IMR-90 (cell line): ENCODE measurements around the gene PADI2. TPM values are rescaled to one million over a fixed set of nuclear protein-coding genes. Genes with fewer than 3 reads are reported as not detected.

Experiments
- ATAC-seq: fragments of 200-7000 bp; cut with Tn5 transposase; 2 replicates; pipeline ENCODE4 v1.9.1; 2020; ENCODE audit warnings: low read depth, mild to moderate bottlenecking, moderate library complexity
- BruUV-seq: library from RNA; stranded (reverse); fragments of 400-500 nt; replicated peaks from 2 replicates; lab custom pipeline; 2021; lab: Mats Ljungman, UMichigan
- CTCF ChIA-PET: fragments of 300-600 bp; formaldehyde crosslinking; extraction: SDS; loops from one replicate; lab custom pipeline; 2021; ENCODE audit warnings: antibody characterized with exemption; lab: Yijun Ruan, JAX
- POLR2A ChIA-PET: fragments of 300-600 bp; sonication (Branson Sonifier 250); formaldehyde crosslinking; loops from one replicate; lab custom pipeline; 2022; ENCODE audit warnings: antibody characterized with exemption; ENCODE audit not compliant: unreplicated experiment; lab: Charles Lee
- DNase-seq: peaks from one replicate; pipeline ENCODE4 v3.0.0; 2013
- H2AFZ ChIP-seq: replicated peaks from 2 replicates; pipeline ENCODE3; 2013; ENCODE audit warnings: low read length, mild to moderate bottlenecking; ENCODE audit not compliant: poor library complexity
- H2AK5ac ChIP-seq: 2 replicates; pipeline ENCODE4 v1.6.1; 2013; ENCODE audit warnings: low read depth, low read length, inconsistent platforms
- H2AK9ac ChIP-seq: replicated peaks from 2 replicates; pipeline ENCODE3; 2013; ENCODE audit warnings: mild to moderate bottlenecking, low read depth, low read length, moderate library complexity; ENCODE audit not compliant: poor library complexity
- H2BK120ac ChIP-seq: 2 replicates; pipeline ENCODE4 v1.6.1; 2013; ENCODE audit warnings: low read depth, low read length, inconsistent platforms
- H2BK15ac ChIP-seq: 3 replicates; pipeline ENCODE4 v1.6.1; 2013; ENCODE audit warnings: low read depth, low read length, inconsistent platforms
- H2BK20ac ChIP-seq: 2 replicates; pipeline ENCODE4 v1.6.1; 2013; ENCODE audit warnings: low read depth, mild to moderate bottlenecking, inconsistent platforms, low read length, moderate library complexity
- H2BK5ac ChIP-seq: 2 replicates; pipeline ENCODE4 v1.6.1; 2013; ENCODE audit warnings: mild to moderate bottlenecking, low read depth, low read length, inconsistent platforms; ENCODE audit not compliant: poor library complexity, severe bottlenecking
- H3K14ac ChIP-seq: replicated peaks from 2 replicates; pipeline ENCODE4 v1.6.1; 2013; ENCODE audit warnings: low read depth, low read length, inconsistent platforms
- H3K18ac ChIP-seq: 2 replicates; pipeline ENCODE4 v1.6.1; 2013; ENCODE audit warnings: low read depth, low read length, control low read depth
- H3K23ac ChIP-seq: 2 replicates; pipeline ENCODE4 v1.6.1; 2013; ENCODE audit warnings: low read depth, low read length, inconsistent platforms
- H3K27ac ChIP-seq: 2 replicates; pipeline ENCODE4 v1.5.1; 2013; ENCODE audit warnings: mild to moderate bottlenecking, control low read depth, low read length; ENCODE audit not compliant: insufficient read depth
- H3K27me3 ChIP-seq: 2 replicates; pipeline ENCODE4 v1.6.1; 2013; ENCODE audit warnings: low read length; ENCODE audit not compliant: control insufficient read depth, insufficient read depth
- H3K36me3 ChIP-seq: 2 replicates; pipeline ENCODE4 v1.6.1; 2013; ENCODE audit warnings: low read length, mixed read lengths; ENCODE audit not compliant: control insufficient read depth, insufficient read depth
- H3K4ac ChIP-seq: 2 replicates; pipeline ENCODE4 v1.6.1; 2013; ENCODE audit warnings: low read depth, low read length, inconsistent platforms
- H3K4me1 ChIP-seq: 2 replicates; pipeline ENCODE4 v1.6.1; 2013; ENCODE audit warnings: low read length, mixed read lengths; ENCODE audit not compliant: control insufficient read depth, insufficient read depth
- H3K4me2 ChIP-seq: 2 replicates; pipeline ENCODE4 v1.6.1; 2013; ENCODE audit warnings: low read depth, mild to moderate bottlenecking, control low read depth, low read length, moderate library complexity
- H3K4me3 ChIP-seq: 2 replicates; pipeline ENCODE4 v1.5.1; 2013; ENCODE audit warnings: low read depth, mild to moderate bottlenecking, control low read depth, low read length, moderate library complexity; ENCODE audit not compliant: insufficient read depth
- H3K56ac ChIP-seq: 2 replicates; pipeline ENCODE4 v1.6.1; 2013; ENCODE audit warnings: low read length, inconsistent platforms; ENCODE audit not compliant: insufficient read depth; ENCODE audit errors: extremely low read depth
- H3K79me1 ChIP-seq, 2 experiments: 2 replicates each; pipeline ENCODE4 v1.6.1; 2013; ENCODE audit warnings: low read length in 2 of 2, inconsistent platforms in 1 of 2, low read depth in 1 of 2
- H3K9ac ChIP-seq: 2 replicates; pipeline ENCODE4 v1.6.1; 2013; ENCODE audit warnings: low read depth, low read length, control low read depth
- H3K9me1 ChIP-seq: 2 replicates; pipeline ENCODE4 v1.6.1; 2013; ENCODE audit warnings: low read length, inconsistent platforms; ENCODE audit not compliant: insufficient read depth
- H3K9me3 ChIP-seq: 2 replicates; pipeline ENCODE4 v1.6.1; 2013; ENCODE audit warnings: low read length; ENCODE audit not compliant: control insufficient read depth, insufficient read depth
- H4K20me1 ChIP-seq: 2 replicates; pipeline ENCODE4 v1.6.1; 2013; ENCODE audit warnings: low read length, inconsistent platforms; ENCODE audit not compliant: insufficient read depth
- H4K5ac ChIP-seq: 2 replicates; pipeline ENCODE4 v1.6.1; 2013; ENCODE audit warnings: mild to moderate bottlenecking, low read depth, low read length, control low read depth
- H4K8ac ChIP-seq, 2 experiments: 2 replicates each; pipeline ENCODE4 v1.6.1; 2013; ENCODE audit warnings: low read depth in 2 of 2, low read length in 2 of 2, control low read depth in 1 of 2, inconsistent platforms in 1 of 2
- H4K91ac ChIP-seq: 2 replicates; pipeline ENCODE4 v1.6.1; 2013; ENCODE audit warnings: low read depth, low read length, inconsistent platforms; ENCODE audit not compliant: insufficient read depth
- CTCF ChIP-seq: conservative IDR thresholded peaks from 2 replicates; pipeline ENCODE4 v1.5.1; 2012; ENCODE audit warnings: mild to moderate bottlenecking, low read depth, low read length, improper control_type of control experiment
- ELK1 ChIP-seq: fragments of 150-350 bp; IDR thresholded peaks from 2 replicates; pipeline ENCODE4 v1.6.1; 2016; ENCODE audit warnings: low read depth, mild to moderate bottlenecking, low read length, moderate library complexity, borderline replicate concordance
- MAFK ChIP-seq: IDR thresholded peaks from 2 replicates; pipeline ENCODE4 v1.6.1; 2012; ENCODE audit warnings: low read depth, low read length, improper control_type of control experiment
- MAZ ChIP-seq: IDR thresholded peaks from 2 replicates; pipeline ENCODE4 v1.6.1; 2012; ENCODE audit warnings: low read depth, mild to moderate bottlenecking, low read length, improper control_type of control experiment, moderate library complexity, borderline replicate concordance
- NFE2L2 ChIP-seq: fragments of 150-350 bp; IDR thresholded peaks from 2 replicates; pipeline ENCODE4 v1.6.1; 2016; ENCODE audit warnings: low read depth, mild to moderate bottlenecking, low read length
- RCOR1 ChIP-seq: IDR thresholded peaks from 2 replicates; pipeline ENCODE4 v1.6.1; 2012; ENCODE audit warnings: mild to moderate bottlenecking, low read length, improper control_type of control experiment; ENCODE audit not compliant: insufficient replicate concordance
- WGBS, 2 experiments: methylation state at CpG; one replicate each; pipeline versions ENCODE4 v1.1.5 to v1.1.7; 2013; ENCODE audit warnings: missing lambda C conversion rate in 2 of 2; ENCODE audit not compliant: insufficient read length in 1 of 2; ENCODE audit errors: extremely low coverage in 2 of 2; 5-methylcytosine and 5-hydroxymethylcytosine counted together
- dilution Hi-C: fragments of 300-500 bp; cut with HindIII; formaldehyde crosslinking; loops from one replicate; pipeline ENCODE4 v1.14.3; 2018; ENCODE audit warnings: low sequenced_read_pairs; ENCODE audit not compliant: unreplicated experiment
- in situ Hi-C: fragments of 300-500 bp; cut with MboI; formaldehyde crosslinking; loops from 3 replicates; pipeline ENCODE4 v1.14.3; 2019; ENCODE audit warnings: low sequenced_read_pairs, inconsistent platforms, mixed read lengths
- intact Hi-C: fragments of 100-400 bp; cut with micrococcal nuclease; formaldehyde crosslinking; loops from 2 replicates; pipeline ENCODE4 v1.10.0; 2022
- polyA plus RNA-seq, 3 experiments: library from polyadenylated mRNA; depleted of rRNA; stranded (reverse); fragments of >200 nt; gene quantifications; 2 replicates each; pipeline ENCODE4 v1.2.3, GENCODE V29; 2012; ENCODE audit warnings: low replicate concordance in 1 of 3
- total RNA-seq: library from RNA; depleted of rRNA; stranded (reverse); fragments of >200 nt; gene quantifications from 2 replicates; pipeline ENCODE4 v1.2.3, GENCODE V29; 2012

Gene PADI2
- total and polyA plus RNA-seq, 2 of the 4 experiments (the other 2 are of a cell fraction), result not detected

GRCh38 chr1:17112496-17113236 is 6.6 kb downstream of the PADI2 start:
- no peaks in the 10 kb centered on the region for H4K20me1 ChIP-seq
- dilution Hi-C loops, result no loop called here
- H2BK15ac ChIP-seq, result no peak overlapping the region
- 34% methylated on average over 5 of the region's 7 CpGs; no CpG with 5 or more reads in 1 of the 2 experiments for WGBS, 2 experiments
- in situ Hi-C loops, result no loop called here
- no peak overlapping the region for H2AFZ ChIP-seq
- no peaks in the 10 kb centered on the region for H3K9me3 ChIP-seq
- H2BK20ac ChIP-seq, result no peak overlapping the region
- intact Hi-C loops, result no loop called here
- H3K56ac ChIP-seq, result no peak overlapping the region
- H3K36me3 ChIP-seq, result no peaks in the 10 kb centered on the region
- no peak overlapping the region for H4K91ac ChIP-seq
- ChIA-PET CTCF (no interaction called here), POLR2A (no interaction called here)
- no peak overlapping the region for H3K4ac ChIP-seq
- no peaks in the 10 kb centered on the region for H3K4me1 ChIP-seq
- no peak overlapping the region for H3K18ac ChIP-seq
- no peaks in the 10 kb centered on the region for H3K9me1 ChIP-seq
- peaks cover 66% of the 10 kb centered on the region for H3K27me3 ChIP-seq
- no peak for TF ChIP-seq MAZ
- no peak for TF ChIP-seq MAFK
- TF ChIP-seq CTCF, result no peak
- no peak for TF ChIP-seq RCOR1
- TF ChIP-seq NFE2L2, result no peak
- no peak for TF ChIP-seq ELK1
- no peaks in the 10 kb centered on the region for H3K79me1 ChIP-seq
- BruUV-seq, result no TSS peak
- no peak overlapping the region for H3K4me3 ChIP-seq
- H2AK5ac ChIP-seq, result no peak overlapping the region
- H3K9ac ChIP-seq, result no peak overlapping the region
- no peak overlapping the region for H3K14ac ChIP-seq
- no peak overlapping the region for H4K5ac ChIP-seq
- H3K27ac ChIP-seq, result no peak overlapping the region
- no peak overlapping the region for H2BK120ac ChIP-seq
- no peak for ATAC-seq
- no peak overlapping the region for H2BK5ac ChIP-seq
- no peak overlapping the region for H4K8ac ChIP-seq
- no peak overlapping the region for H3K4me2 ChIP-seq
- no peak overlapping the region for H3K23ac ChIP-seq
- no peak overlapping the region for H2AK9ac ChIP-seq
- no peak for DNase-seq
